Tibial nerve (tissue), 3 donors: ENCODE results near the gene IGLON5.

Experiments
- POLR2A ChIP-seq, 2 donors: fragments of 450-650 bp; IDR thresholded peaks; one replicate each; pipeline ENCODE4 v1.6.1; 2017; ENCODE audit warnings: antibody characterized with exemption in 2 of 2, mild to moderate bottlenecking in 2 of 2, moderate library complexity in 2 of 2
- TF ChIP-seq, protein P1 (sequence below), 5 experiments: fragments of 200-600 bp in 3 of 5; fragments of 450-650 bp in 2 of 5; sonication (generic) in 3 of 5; IDR thresholded peaks; one replicate each; pipeline ENCODE4 v1.5.1; 2016 to 2019; ENCODE audit warnings: antibody characterized with exemption in 5 of 5, mild to moderate bottlenecking in 3 of 5, moderate library complexity in 2 of 5

DNA sequence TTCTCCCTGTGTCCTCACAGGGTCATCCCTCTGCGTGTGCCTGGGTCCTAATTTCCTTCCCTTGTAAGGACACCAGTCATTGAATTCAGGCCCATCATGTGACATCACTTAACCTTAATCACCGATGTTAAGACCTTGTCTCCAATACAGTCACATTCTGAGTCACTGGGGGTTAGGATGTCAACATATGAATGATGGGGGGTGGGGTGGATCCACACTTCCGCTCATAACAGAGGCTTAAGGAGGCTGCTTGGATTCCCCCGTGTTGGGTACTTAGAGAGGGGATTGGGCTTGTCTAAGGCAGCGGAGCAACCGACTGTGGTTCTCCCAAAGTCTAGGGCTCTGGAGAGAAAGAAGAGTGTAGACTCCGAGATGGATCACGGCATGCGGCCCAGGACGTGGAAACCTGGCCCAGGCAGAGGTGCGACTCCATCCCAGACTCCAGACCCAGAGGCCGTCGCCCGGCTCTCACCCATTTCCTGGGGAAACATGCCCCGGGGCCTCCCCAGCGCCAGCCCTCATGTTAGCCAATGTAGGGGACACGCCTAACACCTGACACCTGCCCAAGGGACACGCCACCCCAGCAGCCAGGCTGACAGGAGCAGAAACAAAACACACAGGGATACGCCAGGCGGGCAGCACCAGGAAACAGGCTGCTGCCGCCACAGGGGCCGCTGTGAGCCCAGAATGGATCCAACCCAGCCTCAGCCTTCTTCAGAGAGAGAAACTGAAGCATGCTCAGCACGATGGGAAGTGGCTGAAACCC is 17.1 kb upstream of the IGLON5 start:
- TF ChIP-seq, protein P1, sequence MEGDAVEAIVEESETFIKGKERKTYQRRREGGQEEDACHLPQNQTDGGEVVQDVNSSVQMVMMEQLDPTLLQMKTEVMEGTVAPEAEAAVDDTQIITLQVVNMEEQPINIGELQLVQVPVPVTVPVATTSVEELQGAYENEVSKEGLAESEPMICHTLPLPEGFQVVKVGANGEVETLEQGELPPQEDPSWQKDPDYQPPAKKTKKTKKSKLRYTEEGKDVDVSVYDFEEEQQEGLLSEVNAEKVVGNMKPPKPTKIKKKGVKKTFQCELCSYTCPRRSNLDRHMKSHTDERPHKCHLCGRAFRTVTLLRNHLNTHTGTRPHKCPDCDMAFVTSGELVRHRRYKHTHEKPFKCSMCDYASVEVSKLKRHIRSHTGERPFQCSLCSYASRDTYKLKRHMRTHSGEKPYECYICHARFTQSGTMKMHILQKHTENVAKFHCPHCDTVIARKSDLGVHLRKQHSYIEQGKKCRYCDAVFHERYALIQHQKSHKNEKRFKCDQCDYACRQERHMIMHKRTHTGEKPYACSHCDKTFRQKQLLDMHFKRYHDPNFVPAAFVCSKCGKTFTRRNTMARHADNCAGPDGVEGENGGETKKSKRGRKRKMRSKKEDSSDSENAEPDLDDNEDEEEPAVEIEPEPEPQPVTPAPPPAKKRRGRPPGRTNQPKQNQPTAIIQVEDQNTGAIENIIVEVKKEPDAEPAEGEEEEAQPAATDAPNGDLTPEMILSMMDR (IDR thresholded peaks at IDR 0.05), result no peak
- TF ChIP-seq POLR2A (IDR thresholded peaks at IDR 0.05), result no peak
